ENCODE measurements around the gene OBSCN. TPM values are rescaled to one million over a fixed set of nuclear protein-coding genes. Genes with fewer than 3 reads are reported as not detected.

OBSCN gene
- total RNA-seq, 2 experiments from 2014 or later, result 6.6 to 8.0 TPM

- H3K4me1 Mint-ChIP-seq, result no peaks in the 10 kb centered on the region
- no peak overlapping the region for H3K4me3 Mint-ChIP-seq
- CTCF ChIA-PET, result no interaction called here
- no peaks in the 10 kb centered on the region for H3K9me3 Mint-ChIP-seq
- POLR2A ChIA-PET, result no interaction called here
- H3K27me3 Mint-ChIP-seq, result no peaks in the 10 kb centered on the region
- H3K36me3 Mint-ChIP-seq (ENCODE audit: low read depth), result no peaks in the 10 kb centered on the region
- no peak for DNase-seq
- no peak overlapping the region for H3K27ac Mint-ChIP-seq
These were observed 80.8 kb downstream of the OBSCN start for GRCh38 chr1:228288536-228289238.

- Mint-ChIP-seq H3K9me3 (no peaks in the 10 kb centered on the region), H3K27me3 (no peaks in the 10 kb centered on the region), H3K4me3 (no peak overlapping the region), H3K36me3 (ENCODE audit: low read depth) (no peaks in the 10 kb centered on the region), H3K4me1 (no peaks in the 10 kb centered on the region), H3K27ac (no peak overlapping the region)
- CTCF ChIA-PET, result no interaction called here
- no peak for DNase-seq
- POLR2A ChIA-PET, result no interaction called here
These were observed 81.5 kb downstream of the OBSCN start for GRCh38 chr1:228289239-228289849.

- no peak for DNase-seq
- Mint-ChIP-seq H3K9me3 (no peaks in the 10 kb centered on the region), H3K4me1 (no peaks in the 10 kb centered on the region), H3K4me3 (no peak overlapping the region), H3K27ac (no peak overlapping the region), H3K27me3 (no peaks in the 10 kb centered on the region), H3K36me3 (ENCODE audit: low read depth) (no peaks in the 10 kb centered on the region)
- ChIA-PET CTCF (no interaction called here), POLR2A (interaction anchor here (0.6 kb wide), 1 partner anchor 327 kb away, joined by 3 read pairs; no protein-coding TSS in a partner anchor)
These were observed 82.4 kb downstream of the OBSCN start for GRCh38 chr1:228289996-228290881.

- Mint-ChIP-seq H3K27me3 (no peaks in the 10 kb centered on the region), H3K4me3 (no peak overlapping the region), H3K27ac (no peak overlapping the region), H3K4me1 (no peaks in the 10 kb centered on the region), H3K9me3 (peaks cover 2% of the 10 kb centered on the region), H3K36me3 (ENCODE audit: low read depth) (no peaks in the 10 kb centered on the region)
- DNase-seq, result no peak
- ChIA-PET CTCF (no interaction called here), POLR2A (interaction anchor here (0.6 kb wide), 1 partner anchor 214 kb away, joined by 3 read pairs; no protein-coding TSS in a partner anchor)
These were observed 84.2 kb downstream of the OBSCN start for GRCh38 chr1:228291906-228292608.

GRCh38 chr1:228292609-228292911, 84.7 kb downstream of the OBSCN start:
- Mint-ChIP-seq H3K27ac (no peak overlapping the region), H3K36me3 (ENCODE audit: low read depth) (no peaks in the 10 kb centered on the region), H3K9me3 (peaks cover 7% of the 10 kb centered on the region), H3K4me3 (no peak overlapping the region), H3K27me3 (no peaks in the 10 kb centered on the region), H3K4me1 (no peaks in the 10 kb centered on the region)
- ChIA-PET CTCF (no interaction called here), POLR2A (interaction anchor here (0.6 kb wide), 1 partner anchor 214 kb away, joined by 3 read pairs; no protein-coding TSS in a partner anchor)
- no peak for DNase-seq

- H3K4me1 Mint-ChIP-seq, result no peaks in the 10 kb centered on the region
- no peaks in the 10 kb centered on the region for H3K27me3 Mint-ChIP-seq
- peaks cover 10% of the 10 kb centered on the region for H3K9me3 Mint-ChIP-seq
- POLR2A ChIA-PET, result no interaction called here
- DNase-seq, result no peak
- H3K4me3 Mint-ChIP-seq, result no peak overlapping the region
- CTCF ChIA-PET, result no interaction called here
- no peaks in the 10 kb centered on the region for H3K36me3 Mint-ChIP-seq (ENCODE audit: low read depth)
- no peak overlapping the region for H3K27ac Mint-ChIP-seq
These were observed 85.5 kb downstream of the OBSCN start for GRCh38 chr1:228293393-228293792.

GRCh38 chr1:228293816-228294500, 86.1 kb downstream of the OBSCN start:
- H3K9me3 Mint-ChIP-seq, result peaks cover 13% of the 10 kb centered on the region
- H3K4me3 Mint-ChIP-seq, result no peak overlapping the region
- ChIA-PET CTCF (no interaction called here), POLR2A (no interaction called here)
- H3K4me1 Mint-ChIP-seq, result no peaks in the 10 kb centered on the region
- no peak for DNase-seq
- no peaks in the 10 kb centered on the region for H3K27me3 Mint-ChIP-seq
- no peak overlapping the region for H3K27ac Mint-ChIP-seq
- H3K36me3 Mint-ChIP-seq (ENCODE audit: low read depth), result no peaks in the 10 kb centered on the region

GRCh38 chr1:228294717-228295116, 86.9 kb downstream of the OBSCN start:
- Mint-ChIP-seq H3K4me3 (no peak overlapping the region), H3K4me1 (no peaks in the 10 kb centered on the region), H3K27ac (no peak overlapping the region), H3K9me3 (peaks cover 13% of the 10 kb centered on the region), H3K27me3 (no peaks in the 10 kb centered on the region), H3K36me3 (ENCODE audit: low read depth) (no peaks in the 10 kb centered on the region)
- no peak for DNase-seq
- POLR2A ChIA-PET, result no interaction called here
- CTCF ChIA-PET, result no interaction called here

- H3K9me3 Mint-ChIP-seq, result peaks cover 15% of the 10 kb centered on the region
- DNase-seq, result no peak
- ChIA-PET POLR2A (no interaction called here), CTCF (no interaction called here)
- no peaks in the 10 kb centered on the region for H3K36me3 Mint-ChIP-seq (ENCODE audit: low read depth)
- H3K27ac Mint-ChIP-seq, result no peak overlapping the region
- H3K4me3 Mint-ChIP-seq, result no peak overlapping the region
- no peaks in the 10 kb centered on the region for H3K4me1 Mint-ChIP-seq
- no peaks in the 10 kb centered on the region for H3K27me3 Mint-ChIP-seq
These were observed 87.4 kb downstream of the OBSCN start for GRCh38 chr1:228295201-228295600.

GRCh38 chr1:228295981-228296380, 88.1 kb downstream of the OBSCN start:
- no peaks in the 10 kb centered on the region for H3K4me1 Mint-ChIP-seq
- ChIA-PET CTCF (no interaction called here), POLR2A (no interaction called here)
- no peaks in the 10 kb centered on the region for H3K36me3 Mint-ChIP-seq (ENCODE audit: low read depth)
- H3K4me3 Mint-ChIP-seq, result no peak overlapping the region
- no peak overlapping the region for H3K27ac Mint-ChIP-seq
- peaks cover 15% of the 10 kb centered on the region for H3K9me3 Mint-ChIP-seq
- no peak for DNase-seq
- no peaks in the 10 kb centered on the region for H3K27me3 Mint-ChIP-seq

GRCh38 chr1:228297242-228297641, 89.4 kb downstream of the OBSCN start:
- peaks cover 5% of the 10 kb centered on the region for H3K36me3 Mint-ChIP-seq (ENCODE audit: low read depth)
- CTCF ChIA-PET, result no interaction called here

GRCh38 chr1:228297822-228298221, 90.0 kb downstream of the OBSCN start:
- Mint-ChIP-seq H3K27me3 (no peaks in the 10 kb centered on the region), H3K4me1 (no peaks in the 10 kb centered on the region), H3K4me3 (no peak overlapping the region), H3K9me3 (peaks cover 31% of the 10 kb centered on the region), H3K27ac (no peak overlapping the region), H3K36me3 (ENCODE audit: low read depth) (peaks cover 10% of the 10 kb centered on the region)
- ChIA-PET POLR2A (no interaction called here), CTCF (no interaction called here)
- no peak for DNase-seq

More at GRCh38 chr1:228297242-228297641, 89.4 kb downstream of the OBSCN start:
- POLR2A ChIA-PET, result no interaction called here
- Mint-ChIP-seq H3K27ac (no peak overlapping the region), H3K9me3 (peaks cover 25% of the 10 kb centered on the region), H3K27me3 (no peaks in the 10 kb centered on the region), H3K4me3 (no peak overlapping the region), H3K4me1 (no peaks in the 10 kb centered on the region)
- DNase-seq, result no peak

GRCh38 chr1:228298471-228298870, 90.6 kb downstream of the OBSCN start:
- Mint-ChIP-seq H3K36me3 (ENCODE audit: low read depth) (peaks cover 11% of the 10 kb centered on the region), H3K4me1 (no peaks in the 10 kb centered on the region), H3K27me3 (no peaks in the 10 kb centered on the region), H3K4me3 (no peak overlapping the region), H3K9me3 (peaks cover 33% of the 10 kb centered on the region), H3K27ac (no peak overlapping the region)
- CTCF ChIA-PET, result no interaction called here
- DNase-seq, result no peak
- POLR2A ChIA-PET, result no interaction called here

Measured in activated CD4-positive, alpha-beta memory T cell treated with anti-CD3 and anti-CD28 coated beads, Interleukin-2, amount 10 ng/mL, durations not matched to agents 7 days and 5 days (primary cell).